DND-41 (cell line): ENCODE results near the gene MEGF6.

Experiments
- ATAC-seq: fragments of 200-7000 bp; cut with Tn5 transposase; 3 replicates; pipeline ENCODE4 v1.9.1; 2021; ENCODE audit warnings: low read depth; ENCODE audit not compliant: insufficient read depth
- DNase-seq: peaks from one replicate; pipeline ENCODE4 v3.0.0-alpha.2; 2020
- H2AFZ ChIP-seq: 2 replicates; pipeline ENCODE4 v1.6.0; 2012; ENCODE audit warnings: low read depth, low read length
- H3K27ac ChIP-seq: 2 replicates; pipeline ENCODE4 v1.5.1; 2012; ENCODE audit warnings: low read length, inconsistent platforms
- H3K27me3 ChIP-seq: fragments of 200-600 bp; sonication (generic); 2 replicates; pipeline ENCODE4 v1.6.0; 2012; ENCODE audit warnings: low read length, mild to moderate bottlenecking, inconsistent platforms; ENCODE audit not compliant: insufficient read depth, poor library complexity
- H3K36me3 ChIP-seq: 2 replicates; pipeline ENCODE4 v1.5.1; 2012; ENCODE audit warnings: low read length, inconsistent platforms; ENCODE audit not compliant: insufficient read depth
- H3K4me1 ChIP-seq: 2 replicates; pipeline ENCODE4 v1.5.1; 2012; ENCODE audit warnings: mild to moderate bottlenecking, low read length; ENCODE audit not compliant: insufficient read depth
- H3K4me2 ChIP-seq: 2 replicates; pipeline ENCODE4 v1.6.0; 2012; ENCODE audit warnings: mild to moderate bottlenecking, moderate library complexity, low read length, inconsistent platforms; ENCODE audit not compliant: insufficient read depth
- H3K4me3 ChIP-seq, 2 experiments: fragments of 200-600 bp in 1 of 2; shearing (Covaris generic) in 1 of 2; 2 replicates each; pipeline ENCODE4 v1.5.1; 2012 to 2016; ENCODE audit warnings: inconsistent platforms in 2 of 2, low read length in 2 of 2, mild to moderate bottlenecking in 2 of 2, low read depth in 1 of 2, moderate library complexity in 1 of 2
- H3K79me2 ChIP-seq: 2 replicates; pipeline ENCODE4 v1.6.0; 2012; ENCODE audit warnings: low read length, inconsistent platforms; ENCODE audit not compliant: insufficient read depth
- H3K9ac ChIP-seq: 2 replicates; pipeline ENCODE4 v1.6.0; 2012; ENCODE audit warnings: low read depth, mild to moderate bottlenecking, inconsistent platforms, low read length, moderate library complexity
- H3K9me3 ChIP-seq: 2 replicates; pipeline ENCODE4 v1.5.1; 2012; ENCODE audit warnings: low read length, moderate library complexity, mild to moderate bottlenecking, inconsistent platforms; ENCODE audit not compliant: insufficient read depth, severe bottlenecking
- H4K20me1 ChIP-seq: 2 replicates; pipeline ENCODE4 v1.6.0; 2012; ENCODE audit warnings: low read length; ENCODE audit not compliant: insufficient read depth
- EZH2 ChIP-seq: IDR thresholded peaks from 3 replicates; pipeline ENCODE4 v1.6.1; 2012; ENCODE audit warnings: borderline replicate concordance, low read depth, mild to moderate bottlenecking, moderate library complexity, low read length, inconsistent platforms; ENCODE audit not compliant: severe bottlenecking
- TF ChIP-seq, protein P1 (sequence below): IDR thresholded peaks from 2 replicates; pipeline ENCODE4 v1.5.1; 2012; ENCODE audit warnings: borderline replicate concordance, low read length, moderate library complexity, mild to moderate bottlenecking; ENCODE audit not compliant: poor library complexity, severe bottlenecking; ENCODE audit errors: extremely low read depth

The MEGF6 gene

DNA sequence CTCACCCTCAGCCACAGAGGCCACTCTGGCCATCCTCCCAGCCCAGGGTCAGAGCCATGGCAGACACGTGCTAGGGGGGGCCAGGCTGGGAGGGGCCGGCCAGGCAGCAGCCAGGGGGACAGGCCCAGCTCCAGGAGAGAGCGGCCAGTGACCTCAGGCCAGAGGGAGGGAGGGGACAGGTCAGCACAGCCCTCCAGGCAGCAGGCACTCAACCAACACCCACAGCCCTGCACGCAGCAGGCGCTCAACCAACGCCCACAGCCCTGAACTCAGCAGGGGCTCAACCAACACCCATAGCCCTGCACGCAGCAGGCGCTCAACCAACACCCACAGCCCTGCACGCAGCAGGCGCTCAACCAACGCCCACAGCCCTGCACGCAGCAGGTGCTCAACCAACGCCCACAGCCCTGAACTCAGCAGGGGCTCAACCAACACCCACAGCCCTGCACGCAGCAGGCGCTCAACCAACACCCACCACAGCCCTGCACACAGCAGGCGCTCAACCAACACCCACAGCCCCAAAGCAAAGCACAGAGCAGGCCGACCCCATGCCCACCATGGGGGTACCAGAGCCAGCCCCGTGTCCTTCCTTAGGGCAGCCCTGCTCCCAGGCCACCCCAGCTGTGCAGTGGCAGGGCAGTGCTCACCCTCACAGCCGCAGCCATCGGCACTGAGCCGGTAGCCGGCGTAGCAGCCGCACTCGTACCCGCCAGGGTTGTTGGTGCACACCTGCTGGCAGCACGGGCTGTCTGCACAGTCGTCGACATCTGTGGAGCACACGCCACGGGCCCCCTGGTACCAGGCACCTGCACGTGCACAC is 101.0 kb downstream of the MEGF6 start:
- Histone ChIP-seq H2AFZ (no peak overlapping the region), H3K36me3 (no peaks in the 10 kb centered on the region), H3K9ac (no peak overlapping the region), H3K27ac (no peak overlapping the region), H3K4me1 (no peaks in the 10 kb centered on the region), H3K4me2 (no peak overlapping the region), H4K20me1 (no peaks in the 10 kb centered on the region; the same call in 1 of the 2 replicates), H3K79me2 (no peaks in the 10 kb centered on the region), H3K9me3 (no peaks in the 10 kb centered on the region), H3K27me3 (no peaks in the 10 kb centered on the region), H3K4me3 (no peak overlapping the region)
- no peak for DNase-seq
- TF ChIP-seq, protein P1, sequence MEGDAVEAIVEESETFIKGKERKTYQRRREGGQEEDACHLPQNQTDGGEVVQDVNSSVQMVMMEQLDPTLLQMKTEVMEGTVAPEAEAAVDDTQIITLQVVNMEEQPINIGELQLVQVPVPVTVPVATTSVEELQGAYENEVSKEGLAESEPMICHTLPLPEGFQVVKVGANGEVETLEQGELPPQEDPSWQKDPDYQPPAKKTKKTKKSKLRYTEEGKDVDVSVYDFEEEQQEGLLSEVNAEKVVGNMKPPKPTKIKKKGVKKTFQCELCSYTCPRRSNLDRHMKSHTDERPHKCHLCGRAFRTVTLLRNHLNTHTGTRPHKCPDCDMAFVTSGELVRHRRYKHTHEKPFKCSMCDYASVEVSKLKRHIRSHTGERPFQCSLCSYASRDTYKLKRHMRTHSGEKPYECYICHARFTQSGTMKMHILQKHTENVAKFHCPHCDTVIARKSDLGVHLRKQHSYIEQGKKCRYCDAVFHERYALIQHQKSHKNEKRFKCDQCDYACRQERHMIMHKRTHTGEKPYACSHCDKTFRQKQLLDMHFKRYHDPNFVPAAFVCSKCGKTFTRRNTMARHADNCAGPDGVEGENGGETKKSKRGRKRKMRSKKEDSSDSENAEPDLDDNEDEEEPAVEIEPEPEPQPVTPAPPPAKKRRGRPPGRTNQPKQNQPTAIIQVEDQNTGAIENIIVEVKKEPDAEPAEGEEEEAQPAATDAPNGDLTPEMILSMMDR, result no peak
- TF ChIP-seq EZH2, result no peak
- ATAC-seq, result no peak

DNA sequence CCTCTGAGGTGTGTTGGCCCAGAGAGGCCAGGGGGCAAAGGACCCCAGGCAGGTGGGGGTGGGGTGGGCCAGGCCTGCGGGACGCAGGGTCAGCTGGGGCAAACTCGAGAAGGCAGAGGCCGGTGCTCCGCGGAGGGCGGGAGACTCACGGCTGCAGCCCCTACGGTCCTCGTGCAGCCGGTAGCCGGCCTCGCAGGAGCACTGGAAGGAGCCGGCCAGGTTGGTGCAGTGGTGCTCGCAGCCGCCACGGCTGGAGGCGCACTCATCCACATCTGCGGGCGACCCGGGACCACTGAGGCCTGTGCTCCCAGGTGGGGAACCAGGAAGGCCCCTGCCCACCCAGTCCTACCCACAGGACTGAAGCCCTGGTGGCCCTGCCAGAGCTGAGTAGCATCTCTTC is 101.6 kb downstream of the MEGF6 start:
- Histone ChIP-seq H3K9me3 (no peaks in the 10 kb centered on the region), H3K9ac (no peak overlapping the region), H3K4me2 (no peak overlapping the region), H3K4me3 (no peak overlapping the region), H3K79me2 (no peaks in the 10 kb centered on the region), H2AFZ (no peak overlapping the region), H4K20me1 (no peaks in the 10 kb centered on the region; the same call in 1 of the 2 replicates), H3K27me3 (no peaks in the 10 kb centered on the region), H3K4me1 (no peaks in the 10 kb centered on the region), H3K27ac (no peak overlapping the region), H3K36me3 (no peaks in the 10 kb centered on the region)
- ATAC-seq (no peak), DNase-seq (no peak)
- TF ChIP-seq EZH2, result no peak
- TF ChIP-seq, protein P1, result no peak

DNA sequence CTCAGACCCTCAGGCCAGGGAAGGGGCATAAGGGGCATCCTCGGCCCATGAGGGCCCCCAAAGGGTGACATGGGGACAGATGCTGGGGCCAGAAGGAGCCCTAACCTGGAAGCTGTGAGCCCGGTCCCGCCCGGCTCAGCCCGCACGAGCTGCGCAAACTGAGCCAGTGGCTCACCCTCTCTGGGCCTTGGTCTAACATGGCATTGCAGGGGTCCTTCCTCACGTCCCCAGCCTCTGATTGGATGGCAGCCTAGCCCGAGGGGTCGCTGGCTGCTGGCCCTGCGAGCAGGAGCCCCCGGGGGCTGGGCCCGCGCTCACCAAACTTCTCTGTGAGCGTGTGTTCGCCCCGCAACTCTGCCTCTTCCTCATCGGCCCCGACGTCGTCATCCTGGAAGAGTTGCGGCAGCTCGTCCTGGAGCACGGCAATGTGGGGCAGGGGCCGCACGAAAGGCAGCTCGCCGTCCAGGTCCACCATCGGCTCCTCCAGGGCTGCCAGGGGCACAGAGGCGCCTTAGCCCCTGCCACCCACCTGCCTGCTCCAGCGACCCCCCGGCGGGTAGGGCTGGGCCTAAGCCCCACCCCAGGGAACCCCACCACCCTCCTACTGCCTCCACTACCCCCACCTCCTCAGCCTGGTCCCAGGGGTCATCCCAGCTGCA is 102.4 kb downstream of the MEGF6 start:
- Histone ChIP-seq H3K9ac (no peak overlapping the region), H3K36me3 (no peaks in the 10 kb centered on the region)

More for the DNA sequence above, 102.4 kb downstream of the MEGF6 start:
- DNase-seq, result no peak
- Histone ChIP-seq H3K79me2 (no peaks in the 10 kb centered on the region), H3K4me3 (no peak overlapping the region), H3K4me1 (no peaks in the 10 kb centered on the region), H3K9me3 (no peaks in the 10 kb centered on the region), H4K20me1 (no peaks in the 10 kb centered on the region; the same call in 1 of the 2 replicates), H3K27ac (no peak overlapping the region), H3K4me2 (no peak overlapping the region), H3K27me3 (no peaks in the 10 kb centered on the region), H2AFZ (no peak overlapping the region)
- no peak for TF ChIP-seq EZH2
- TF ChIP-seq, protein P1, result no peak
- no peak for ATAC-seq
